OCI-LY7 (cell line): ENCODE measurements around the gene SLC22A6. TPM values are rescaled to one million over a fixed set of nuclear protein-coding genes. Genes with fewer than 3 reads are reported as not detected.

Source experiments
- Bru-seq: library from RNA; stranded (reverse); fragments of 400-500 nt; gene quantifications from one replicate; lab custom pipeline; 2021; lab: Mats Ljungman, UMichigan
- BruChase-seq, 2 experiments: library from RNA; stranded (reverse); fragments of 400-500 nt; gene quantifications; one replicate each; lab custom pipeline; 2021; lab: Mats Ljungman, UMichigan
- BruUV-seq: library from RNA; stranded (reverse); fragments of 400-500 nt; replicated peaks from 2 replicates; lab custom pipeline; 2021; lab: Mats Ljungman, UMichigan
- CTCF ChIA-PET: fragments of 300-600 bp; sonication (Branson Sonifier 250); formaldehyde crosslinking; loops from one replicate; lab custom pipeline; 2022; ENCODE audit warnings: antibody characterized with exemption; ENCODE audit not compliant: unreplicated experiment; lab: Charles Lee
- POLR2A ChIA-PET: fragments of 300-600 bp; sonication (Branson Sonifier 250); formaldehyde crosslinking; loops from one replicate; lab custom pipeline; 2022; ENCODE audit warnings: antibody characterized with exemption; lab: Charles Lee
- DNase-seq: peaks from one replicate; pipeline ENCODE4 v3.0.0-alpha.2; 2015; ENCODE audit warnings: low spot score
- H2AFZ ChIP-seq: fragments of 200-600 bp; sonication (generic), shearing (Covaris generic); 2 replicates; pipeline ENCODE4 v1.6.1; 2014; ENCODE audit warnings: mild to moderate bottlenecking, antibody characterized with exemption, low read length, moderate library complexity
- H3K27ac ChIP-seq: fragments of 200-600 bp; sonication (generic); 2 replicates; pipeline ENCODE4 v1.5.1; 2014; ENCODE audit warnings: mixed run types, low read depth, mild to moderate bottlenecking, moderate library complexity, low read length, inconsistent platforms; ENCODE audit not compliant: poor library complexity, severe bottlenecking
- H3K36me3 ChIP-seq: fragments of 200-600 bp; sonication (generic); 2 replicates; pipeline ENCODE4 v1.6.1; 2014; ENCODE audit warnings: mild to moderate bottlenecking, antibody characterized with exemption, low read length, moderate library complexity, mixed read lengths; ENCODE audit not compliant: insufficient read depth
- H3K4me1 ChIP-seq: fragments of 200-600 bp; sonication (generic); 2 replicates; pipeline ENCODE4 v1.5.1; 2014; ENCODE audit warnings: mild to moderate bottlenecking, low read length; ENCODE audit not compliant: insufficient read depth, poor library complexity, severe bottlenecking
- H3K4me2 ChIP-seq: fragments of 200-600 bp; sonication (generic); 2 replicates; pipeline ENCODE4 v1.6.1; 2014; ENCODE audit warnings: mild to moderate bottlenecking, low read length
- H3K4me3 ChIP-seq: fragments of 200-600 bp; sonication (generic); 2 replicates; pipeline ENCODE4 v1.5.1; 2014; ENCODE audit warnings: mild to moderate bottlenecking, low read depth, low read length; ENCODE audit not compliant: poor library complexity, severe bottlenecking
- H3K79me2 ChIP-seq: fragments of 200-600 bp; sonication (generic); 2 replicates; pipeline ENCODE4 v1.6.1; 2016; ENCODE audit warnings: low read depth, mild to moderate bottlenecking, low read length, moderate library complexity, mixed read lengths; ENCODE audit not compliant: insufficient read depth
- H3K9me2 ChIP-seq: fragments of 200-600 bp; sonication (generic); 2 replicates; pipeline ENCODE4 v1.6.1; 2016; ENCODE audit warnings: mild to moderate bottlenecking, low read length, mixed read lengths; ENCODE audit not compliant: insufficient read depth
- H3K9me3 ChIP-seq: fragments of 200-600 bp; sonication (generic); 2 replicates; pipeline ENCODE4 v1.6.1; 2014; ENCODE audit warnings: mild to moderate bottlenecking, mixed run types, low read length, mixed read lengths
- H4K20me1 ChIP-seq: fragments of 200-600 bp; sonication (generic); 2 replicates; pipeline ENCODE4 v1.6.1; 2014; ENCODE audit warnings: mild to moderate bottlenecking, antibody characterized with exemption, low read length, moderate library complexity, mixed read lengths; ENCODE audit not compliant: insufficient read depth
- EZH2phosphoT487 ChIP-seq: fragments of 200-600 bp; sonication (generic); IDR thresholded peaks from 2 replicates; pipeline ENCODE4 v1.6.1; 2018; ENCODE audit warnings: low read depth, borderline replicate concordance, mild to moderate bottlenecking, mixed run types, antibody characterized with exemption, low read length, moderate library complexity, mixed read lengths
- intact Hi-C: fragments of 100-400 bp; cut with micrococcal nuclease; formaldehyde crosslinking; loops from one replicate; pipeline ENCODE4 v1.10.0; 2022; ENCODE audit not compliant: unreplicated experiment
- long read RNA-seq: library from polyadenylated mRNA; stranded (forward); transcript quantifications from one replicate; pipeline ENCODE4 v2.0.0, GENCODE V29; 2022
- total RNA-seq, 2 experiments: library from RNA; depleted of rRNA in 1 of 2; stranded (reverse); fragments of >200 nt in 1 of 2; shearing (Covaris generic) in 1 of 2; gene quantifications; 2 replicates each; pipeline ENCODE4 v1.2.3, GENCODE V29; 2014 to 2022
- TF ChIP-seq, protein P1 (sequence below): fragments of 200-600 bp; sonication (generic); conservative IDR thresholded peaks from 2 replicates; pipeline ENCODE4 v1.5.1; 2014; ENCODE audit warnings: mild to moderate bottlenecking, antibody characterized with exemption, low read length, moderate library complexity, mixed read lengths

The SLC22A6 gene, protein sequence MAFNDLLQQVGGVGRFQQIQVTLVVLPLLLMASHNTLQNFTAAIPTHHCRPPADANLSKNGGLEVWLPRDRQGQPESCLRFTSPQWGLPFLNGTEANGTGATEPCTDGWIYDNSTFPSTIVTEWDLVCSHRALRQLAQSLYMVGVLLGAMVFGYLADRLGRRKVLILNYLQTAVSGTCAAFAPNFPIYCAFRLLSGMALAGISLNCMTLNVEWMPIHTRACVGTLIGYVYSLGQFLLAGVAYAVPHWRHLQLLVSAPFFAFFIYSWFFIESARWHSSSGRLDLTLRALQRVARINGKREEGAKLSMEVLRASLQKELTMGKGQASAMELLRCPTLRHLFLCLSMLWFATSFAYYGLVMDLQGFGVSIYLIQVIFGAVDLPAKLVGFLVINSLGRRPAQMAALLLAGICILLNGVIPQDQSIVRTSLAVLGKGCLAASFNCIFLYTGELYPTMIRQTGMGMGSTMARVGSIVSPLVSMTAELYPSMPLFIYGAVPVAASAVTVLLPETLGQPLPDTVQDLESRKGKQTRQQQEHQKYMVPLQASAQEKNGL
- total RNA-seq (2014; rRNA removed; shearing (Covaris generic)), result not detected in 2 replicates
- total RNA-seq (2022), result not detected in 2 replicates
- Bru-seq, nascent RNA, result percentile 7 among the genes with signal in this experiment
- BruChase-seq, experiment 1, labeled RNA remaining after a 6-hour chase, result not detected
- not detected for BruChase-seq, experiment 2, labeled RNA remaining after a 2-hour chase
- long read RNA-seq, result 0 reads

DNA sequence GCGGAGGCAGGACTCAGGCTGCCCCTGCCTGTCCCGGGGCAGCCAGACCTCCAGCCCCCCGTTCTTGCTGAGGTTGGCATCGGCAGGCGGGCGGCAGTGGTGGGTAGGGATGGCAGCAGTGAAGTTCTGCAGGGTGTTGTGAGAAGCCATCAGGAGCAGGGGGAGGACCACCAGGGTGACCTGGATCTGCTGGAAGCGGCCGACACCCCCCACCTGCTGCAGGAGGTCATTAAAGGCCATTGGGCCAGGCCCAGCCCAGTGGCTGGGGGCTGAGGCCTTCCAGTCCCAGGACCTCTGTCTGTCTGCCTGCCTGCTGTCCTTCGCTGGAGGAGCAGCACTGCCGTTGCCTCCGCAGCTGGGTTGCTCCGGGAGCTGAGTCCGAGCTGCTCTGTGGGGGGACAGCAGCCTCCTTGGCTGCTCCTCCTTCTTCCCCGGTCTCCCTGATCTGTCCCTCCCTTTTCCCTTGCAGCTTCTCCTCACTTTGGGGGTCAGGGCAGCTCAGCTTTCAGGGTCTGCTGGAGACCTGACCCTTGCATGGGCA is at the start of gene SLC22A6:
TSS of gene SLC22A6 (minus strand) at position 517 of the 541 bp plus-strand sequence. CDS start at position 240, 277 bp downstream.
- Histone ChIP-seq H3K4me3 (no peak within 1 kb of the TSS), H3K36me3 (no peaks in the 10 kb centered on the region), H3K79me2 (no peaks in the 10 kb centered on the region), H2AFZ (no peak within 1 kb of the TSS), H4K20me1 (no peaks in the 10 kb centered on the region), H3K4me2 (no peak within 1 kb of the TSS), H3K9me3 (no peaks in the 10 kb centered on the region), H3K4me1 (no peaks in the 10 kb centered on the region), H3K9me2 (no peaks in the 10 kb centered on the region), H3K27ac (no peak within 1 kb of the TSS)
- BruUV-seq, result no TSS peak
- DNase-seq, result no peak
- intact Hi-C loops, result no loop called here
- ChIA-PET POLR2A (no interaction called here), CTCF (no interaction called here)
- TF ChIP-seq, protein P1, sequence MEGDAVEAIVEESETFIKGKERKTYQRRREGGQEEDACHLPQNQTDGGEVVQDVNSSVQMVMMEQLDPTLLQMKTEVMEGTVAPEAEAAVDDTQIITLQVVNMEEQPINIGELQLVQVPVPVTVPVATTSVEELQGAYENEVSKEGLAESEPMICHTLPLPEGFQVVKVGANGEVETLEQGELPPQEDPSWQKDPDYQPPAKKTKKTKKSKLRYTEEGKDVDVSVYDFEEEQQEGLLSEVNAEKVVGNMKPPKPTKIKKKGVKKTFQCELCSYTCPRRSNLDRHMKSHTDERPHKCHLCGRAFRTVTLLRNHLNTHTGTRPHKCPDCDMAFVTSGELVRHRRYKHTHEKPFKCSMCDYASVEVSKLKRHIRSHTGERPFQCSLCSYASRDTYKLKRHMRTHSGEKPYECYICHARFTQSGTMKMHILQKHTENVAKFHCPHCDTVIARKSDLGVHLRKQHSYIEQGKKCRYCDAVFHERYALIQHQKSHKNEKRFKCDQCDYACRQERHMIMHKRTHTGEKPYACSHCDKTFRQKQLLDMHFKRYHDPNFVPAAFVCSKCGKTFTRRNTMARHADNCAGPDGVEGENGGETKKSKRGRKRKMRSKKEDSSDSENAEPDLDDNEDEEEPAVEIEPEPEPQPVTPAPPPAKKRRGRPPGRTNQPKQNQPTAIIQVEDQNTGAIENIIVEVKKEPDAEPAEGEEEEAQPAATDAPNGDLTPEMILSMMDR, result no peak
- no peak for TF ChIP-seq EZH2phosphoT487

- ChIA-PET POLR2A (no interaction called here), CTCF (no interaction called here)
- no peak overlapping the region for H2AFZ ChIP-seq
- no TSS peak for BruUV-seq
- no peaks in the 10 kb centered on the region for H3K36me3 ChIP-seq
- no peaks in the 10 kb centered on the region for H3K79me2 ChIP-seq
- no peak overlapping the region for H3K27ac ChIP-seq
- H3K4me3 ChIP-seq, result no peak overlapping the region
- H4K20me1 ChIP-seq, result no peaks in the 10 kb centered on the region
- intact Hi-C loops, result no loop called here
- no peaks in the 10 kb centered on the region for H3K4me1 ChIP-seq
- no peaks in the 10 kb centered on the region for H3K9me3 ChIP-seq
- no peaks in the 10 kb centered on the region for H3K9me2 ChIP-seq
- no peak overlapping the region for H3K4me2 ChIP-seq
- TF ChIP-seq, protein P1, result no peak
- TF ChIP-seq EZH2phosphoT487, result no peak
- no peak for DNase-seq
These were observed 47.7 kb upstream of the SLC22A6 start for GRCh38 chr11:63032457-63032856.
